MM.1S (cell line): Measurements from ENCODE around the gene LRRC75B.

Experiments used
- CTCF ChIP-seq: fragments of 300-600 bp; sonication (generic); IDR thresholded peaks from 2 replicates; pipeline ENCODE4 v1.5.1; 2016; ENCODE audit warnings: antibody characterized with exemption, low read length, mixed read lengths
- EZH2 ChIP-seq: fragments of 300-600 bp; sonication (generic); optimal IDR thresholded peaks from 2 replicates; pipeline ENCODE3; 2017; ENCODE audit warnings: low read depth, mild to moderate bottlenecking, antibody characterized with exemption, low read length, mixed read lengths

GRCh38 chr22:24565077-24565476, 27.8 kb downstream of the LRRC75B start:
- TF ChIP-seq CTCF, result no peak
- no peak for TF ChIP-seq EZH2
